PC-3 (cell line): ENCODE results near the gene SEMA3C. TPM values are rescaled to one million over a fixed set of nuclear protein-coding genes. Genes with fewer than 3 reads are reported as not detected.

Experiments
- ATAC-seq: fragments of 200-7000 bp; cut with Tn5 transposase; 2 replicates; pipeline ENCODE4 v1.9.1; 2020; ENCODE audit warnings: mild to moderate bottlenecking, moderate library complexity
- BruUV-seq: library from RNA; stranded (reverse); fragments of 400-500 nt; replicated peaks from 2 replicates; lab custom pipeline; 2021; lab: Mats Ljungman, UMichigan
- CTCF ChIA-PET: fragments of 300-600 bp; sonication (Branson Sonifier 250); formaldehyde crosslinking; loops from one replicate; lab custom pipeline; 2022; ENCODE audit warnings: antibody characterized with exemption; lab: Charles Lee
- POLR2A ChIA-PET: fragments of 300-600 bp; sonication (Branson Sonifier 250); formaldehyde crosslinking; loops from one replicate; lab custom pipeline; 2022; ENCODE audit warnings: antibody characterized with exemption; ENCODE audit not compliant: unreplicated experiment; lab: Charles Lee
- DNase-seq: peaks from one replicate; pipeline ENCODE4 v3.0.0-alpha.2; 2015
- H2AFZ ChIP-seq: fragments of 300-600 bp; sonication (generic); 2 replicates; pipeline ENCODE4 v1.6.0; 2016; ENCODE audit warnings: antibody characterized with exemption, low read length
- H3F3A ChIP-seq: fragments of 300-600 bp; sonication (generic); one replicate; pipeline ENCODE4 v1.6.0; 2017; ENCODE audit warnings: antibody characterized with exemption, low read length, control low read depth, mild to moderate bottlenecking; ENCODE audit not compliant: unreplicated experiment
- H3K27ac ChIP-seq: fragments of 300-600 bp; sonication (generic); 2 replicates; pipeline ENCODE4 v1.5.1; 2016; ENCODE audit warnings: mild to moderate bottlenecking, low read length
- H3K27me3 ChIP-seq: fragments of 300-600 bp; sonication (generic); 2 replicates; pipeline ENCODE4 v1.6.1; 2016; ENCODE audit warnings: low read length, mixed read lengths
- H3K36me3 ChIP-seq: fragments of 300-600 bp; sonication (generic); 2 replicates; pipeline ENCODE4 v1.6.1; 2016; ENCODE audit warnings: low read depth, mixed run types, low read length, mixed read lengths
- H3K4me1 ChIP-seq: fragments of 300-600 bp; sonication (generic); 2 replicates; pipeline ENCODE4 v1.5.1; 2016; ENCODE audit warnings: low read length; ENCODE audit not compliant: insufficient read depth
- H3K4me2 ChIP-seq: fragments of 300-600 bp; sonication (generic); 2 replicates; pipeline ENCODE4 v1.6.0; 2016; ENCODE audit warnings: low read length
- H3K4me3 ChIP-seq: fragments of 300-600 bp; sonication (generic); 2 replicates; pipeline ENCODE4 v1.5.1; 2016; ENCODE audit warnings: mild to moderate bottlenecking, low read length, mixed read lengths
- H3K79me2 ChIP-seq: fragments of 300-600 bp; sonication (generic); 2 replicates; pipeline ENCODE4 v1.6.1; 2017; ENCODE audit warnings: low read length, mixed read lengths
- H3K9ac ChIP-seq: fragments of 300-600 bp; sonication (generic); 2 replicates; pipeline ENCODE4 v1.6.0; 2016; ENCODE audit warnings: mild to moderate bottlenecking, low read length
- H3K9me2 ChIP-seq: fragments of 300-600 bp; sonication (generic); replicated peaks from 2 replicates; pipeline ENCODE4 v1.6.1; 2016; ENCODE audit warnings: mixed run types, low read length, mixed read lengths
- H3K9me3 ChIP-seq: fragments of 300-600 bp; sonication (generic); 2 replicates; pipeline ENCODE4 v1.6.1; 2016; ENCODE audit warnings: low read length, mixed read lengths
- H4K20me1 ChIP-seq: fragments of 300-600 bp; sonication (generic); 2 replicates; pipeline ENCODE4 v1.6.1; 2016; ENCODE audit warnings: low read length, mixed read lengths
- EZH2 ChIP-seq: fragments of 300-600 bp; sonication (generic); IDR thresholded peaks from one replicate; pipeline ENCODE4 v1.6.1; 2017; ENCODE audit warnings: antibody characterized with exemption, mild to moderate bottlenecking, low read length; ENCODE audit not compliant: unreplicated experiment
- EZH2phosphoT487 ChIP-seq: fragments of 300-600 bp; sonication (generic); IDR thresholded peaks from 2 replicates; pipeline ENCODE4 v1.6.1; 2018; ENCODE audit warnings: mild to moderate bottlenecking, antibody characterized with exemption, low read length, borderline replicate concordance
- intact Hi-C: fragments of 100-400 bp; cut with micrococcal nuclease; formaldehyde crosslinking; loops from 2 replicates; pipeline ENCODE4 v1.9.0; 2023
- total RNA-seq: library from RNA; depleted of rRNA; stranded (reverse); fragments of >200 nt; gene quantifications from 2 replicates; pipeline ENCODE4 v1.2.3, GENCODE V29; 2014
- TF ChIP-seq, protein P1 (sequence below): fragments of 300-600 bp; sonication (generic); conservative IDR thresholded peaks from 2 replicates; pipeline ENCODE4 v1.5.1; 2017; ENCODE audit warnings: antibody characterized with exemption, low read depth, mild to moderate bottlenecking, low read length

Gene SEMA3C
- total RNA-seq, 1 experiment from 2014 or later = 28.0 TPM

DNA sequence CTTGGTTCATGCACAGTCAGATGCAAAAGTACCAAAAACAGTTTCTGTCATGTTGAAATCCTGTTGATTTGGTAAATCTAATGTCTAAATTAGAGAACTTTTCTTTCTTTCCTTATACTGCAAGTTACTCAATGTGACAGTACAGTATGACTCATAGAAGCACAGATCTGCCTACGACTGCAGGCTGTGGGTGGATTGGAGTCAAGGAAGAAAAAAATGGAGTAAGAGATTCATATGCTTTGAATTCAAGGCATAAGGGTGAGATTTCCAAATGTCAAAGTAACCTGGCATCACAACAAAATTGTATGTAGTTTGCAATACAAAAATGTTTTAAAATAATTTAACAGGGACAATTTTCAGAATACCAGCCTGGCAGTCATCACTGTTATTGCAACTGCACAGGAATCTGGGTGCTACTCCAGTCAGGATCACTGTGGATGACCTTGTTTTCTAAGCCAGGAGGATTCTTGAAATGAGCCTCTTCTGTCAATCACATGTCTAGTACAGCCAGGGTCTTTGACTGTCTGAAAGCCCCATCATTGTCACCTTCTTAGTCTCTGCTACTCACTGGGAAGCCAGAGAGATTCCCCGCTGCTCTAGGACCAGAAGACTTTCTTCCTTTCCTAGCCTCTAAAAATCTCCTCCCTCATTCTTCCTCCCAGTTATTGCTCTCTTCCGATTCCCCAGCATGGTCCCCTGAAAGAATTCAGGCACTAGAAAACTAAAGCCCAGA, 196.8 kb downstream of the SEMA3C start:
- no peak for TF ChIP-seq EZH2phosphoT487
- no peak for TF ChIP-seq EZH2
- TF ChIP-seq, protein P1, sequence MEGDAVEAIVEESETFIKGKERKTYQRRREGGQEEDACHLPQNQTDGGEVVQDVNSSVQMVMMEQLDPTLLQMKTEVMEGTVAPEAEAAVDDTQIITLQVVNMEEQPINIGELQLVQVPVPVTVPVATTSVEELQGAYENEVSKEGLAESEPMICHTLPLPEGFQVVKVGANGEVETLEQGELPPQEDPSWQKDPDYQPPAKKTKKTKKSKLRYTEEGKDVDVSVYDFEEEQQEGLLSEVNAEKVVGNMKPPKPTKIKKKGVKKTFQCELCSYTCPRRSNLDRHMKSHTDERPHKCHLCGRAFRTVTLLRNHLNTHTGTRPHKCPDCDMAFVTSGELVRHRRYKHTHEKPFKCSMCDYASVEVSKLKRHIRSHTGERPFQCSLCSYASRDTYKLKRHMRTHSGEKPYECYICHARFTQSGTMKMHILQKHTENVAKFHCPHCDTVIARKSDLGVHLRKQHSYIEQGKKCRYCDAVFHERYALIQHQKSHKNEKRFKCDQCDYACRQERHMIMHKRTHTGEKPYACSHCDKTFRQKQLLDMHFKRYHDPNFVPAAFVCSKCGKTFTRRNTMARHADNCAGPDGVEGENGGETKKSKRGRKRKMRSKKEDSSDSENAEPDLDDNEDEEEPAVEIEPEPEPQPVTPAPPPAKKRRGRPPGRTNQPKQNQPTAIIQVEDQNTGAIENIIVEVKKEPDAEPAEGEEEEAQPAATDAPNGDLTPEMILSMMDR = no peak
- H3K9me2 ChIP-seq = no peaks in the 10 kb centered on the region
- ChIA-PET CTCF (interaction anchor here (0.6 kb wide), 3 partner anchors 9 to 294 kb away, joined by 3 to 20 read pairs (median 4); no protein-coding TSS in a partner anchor), POLR2A (interaction anchor here (0.6 to 0.7 kb wide), 3 partner anchors 108 to 220 kb away, joined by 3 to 6 read pairs (median 3); no protein-coding TSS in a partner anchor)
- peaks cover 40% of the 10 kb centered on the region for H3K4me1 ChIP-seq
- H3K36me3 ChIP-seq = no peaks in the 10 kb centered on the region
- H3F3A ChIP-seq = peaks cover 10% of the 10 kb centered on the region
- DNase-seq (peak; percentile 72), ATAC-seq (peak; percentile 52)
- intact Hi-C loops = loop anchor here (2.0 to 10.0 kb wide), 4 partner anchors 17 to 221 kb away; partner anchors contain the start of gene SEMA3C
- no peaks in the 10 kb centered on the region for H3K27me3 ChIP-seq
- peak overlapping the region; percentile 38; the same call in 1 of the 2 replicates for H3K4me3 ChIP-seq
- no TSS peak for BruUV-seq
- no peaks in the 10 kb centered on the region for H3K9me3 ChIP-seq
- no peaks in the 10 kb centered on the region for H4K20me1 ChIP-seq
- no peak overlapping the region for H2AFZ ChIP-seq
- peak overlapping the region; percentile 70 for H3K9ac ChIP-seq
- peak overlapping the region; percentile 98 for H3K27ac ChIP-seq
- H3K79me2 ChIP-seq = no peaks in the 10 kb centered on the region
- peak overlapping the region; percentile 79 for H3K4me2 ChIP-seq

DNA sequence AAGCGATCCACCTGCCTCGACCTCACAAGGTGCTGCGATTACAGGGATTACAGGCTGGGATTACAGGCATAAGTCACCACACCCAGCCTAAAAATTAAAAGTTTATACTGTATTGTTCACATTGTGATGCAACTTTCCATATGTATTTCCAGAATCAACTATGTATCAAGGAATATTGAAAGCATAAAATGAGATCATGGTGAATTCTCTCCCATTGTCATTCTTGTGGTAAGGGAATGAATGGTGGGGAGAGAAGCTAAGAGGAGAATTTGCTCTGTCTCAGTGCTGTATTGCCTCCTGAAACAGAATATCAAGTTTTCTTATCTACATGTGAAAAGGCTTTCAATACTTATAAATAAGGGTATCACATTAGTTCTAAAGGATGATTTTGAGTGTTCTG, 198.7 kb downstream of the SEMA3C start:
- Histone ChIP-seq H3K27ac (no peak overlapping the region), H3K9me3 (no peaks in the 10 kb centered on the region), H3K9ac (no peak overlapping the region), H3K79me2 (no peaks in the 10 kb centered on the region), H3K4me2 (no peak overlapping the region), H3K36me3 (no peaks in the 10 kb centered on the region), H3K4me1 (peaks cover 39% of the 10 kb centered on the region), H3K27me3 (no peaks in the 10 kb centered on the region), H3K9me2 (no peaks in the 10 kb centered on the region), H3K4me3 (no peak overlapping the region), H3F3A (peaks cover 10% of the 10 kb centered on the region), H4K20me1 (no peaks in the 10 kb centered on the region), H2AFZ (no peak overlapping the region)
- BruUV-seq = no TSS peak
- TF ChIP-seq, protein P1 = no peak
- TF ChIP-seq EZH2 = no peak
- no peak for TF ChIP-seq EZH2phosphoT487
- POLR2A ChIA-PET = no interaction called here
- CTCF ChIA-PET = no interaction called here
- ATAC-seq = no peak
- no peak for DNase-seq
- intact Hi-C loops = loop anchor here (10.0 kb wide), 1 partner anchor 195 kb away; the partner anchor contains the start of gene SEMA3C

DNA sequence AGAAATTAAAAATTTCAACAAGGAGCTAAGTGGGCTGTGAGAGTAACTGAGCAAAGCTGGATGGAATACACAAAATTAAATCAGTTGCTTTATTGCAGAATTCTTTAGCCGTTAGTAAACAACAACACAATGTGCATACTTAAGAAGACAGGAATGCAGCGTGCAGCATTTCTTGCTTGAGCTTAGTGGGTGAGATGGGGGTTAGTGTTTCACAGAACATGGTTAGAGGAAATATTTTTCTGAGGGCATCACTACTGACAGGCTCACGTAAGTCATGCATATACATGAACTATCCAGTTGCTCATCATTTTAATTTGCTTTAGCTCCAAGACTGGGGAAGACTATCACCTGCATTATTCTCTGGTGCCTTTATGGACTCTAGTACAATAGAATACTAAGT, 199.6 kb downstream of the SEMA3C start:
- Histone ChIP-seq H4K20me1 (no peaks in the 10 kb centered on the region), H3K9ac (no peak overlapping the region), H3K4me3 (no peak overlapping the region), H3K9me2 (no peaks in the 10 kb centered on the region), H3F3A (peaks cover 10% of the 10 kb centered on the region), H3K4me2 (no peak overlapping the region), H3K27me3 (no peaks in the 10 kb centered on the region), H3K36me3 (no peaks in the 10 kb centered on the region), H3K79me2 (no peaks in the 10 kb centered on the region), H2AFZ (no peak overlapping the region), H3K4me1 (peaks cover 30% of the 10 kb centered on the region), H3K9me3 (no peaks in the 10 kb centered on the region), H3K27ac (no peak overlapping the region)
- DNase-seq (peak; percentile 20), ATAC-seq (no peak)
- BruUV-seq = no TSS peak
- intact Hi-C loops = no loop called here
- no peak for TF ChIP-seq EZH2phosphoT487
- CTCF ChIA-PET = no interaction called here
- POLR2A ChIA-PET = no interaction called here
